Measurements from ENCODE around the gene ZBTB6.

- TF ChIP-seq, protein P1, sequence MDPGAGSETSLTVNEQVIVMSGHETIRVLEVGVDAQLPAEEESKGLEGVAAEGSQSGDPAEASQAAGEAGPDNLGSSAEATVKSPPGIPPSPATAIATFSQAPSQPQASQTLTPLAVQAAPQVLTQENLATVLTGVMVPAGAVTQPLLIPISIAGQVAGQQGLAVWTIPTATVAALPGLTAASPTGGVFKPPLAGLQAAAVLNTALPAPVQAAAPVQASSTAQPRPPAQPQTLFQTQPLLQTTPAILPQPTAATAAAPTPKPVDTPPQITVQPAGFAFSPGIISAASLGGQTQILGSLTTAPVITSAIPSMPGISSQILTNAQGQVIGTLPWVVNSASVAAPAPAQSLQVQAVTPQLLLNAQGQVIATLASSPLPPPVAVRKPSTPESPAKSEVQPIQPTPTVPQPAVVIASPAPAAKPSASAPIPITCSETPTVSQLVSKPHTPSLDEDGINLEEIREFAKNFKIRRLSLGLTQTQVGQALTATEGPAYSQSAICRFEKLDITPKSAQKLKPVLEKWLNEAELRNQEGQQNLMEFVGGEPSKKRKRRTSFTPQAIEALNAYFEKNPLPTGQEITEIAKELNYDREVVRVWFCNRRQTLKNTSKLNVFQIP (CRISPR knock-in tag; IDR thresholded peaks at IDR 0.05; ENCODE audit: borderline replicate concordance, low read depth) = no peak
- TF ChIP-seq ZC3H10 (CRISPR knock-in tag; IDR thresholded peaks at IDR 0.05) = no peak
- TF ChIP-seq CREB5 (CRISPR knock-in tag; IDR thresholded peaks at IDR 0.05; ENCODE audit: low read depth) = no peak
- TF ChIP-seq TCF4 (CRISPR knock-in tag; IDR thresholded peaks at IDR 0.05; ENCODE audit: borderline replicate concordance) = no peak
- no peak for TF ChIP-seq ZFP3 (CRISPR knock-in tag; IDR thresholded peaks at IDR 0.05)
- TF ChIP-seq PATZ1 (CRISPR knock-in tag; IDR thresholded peaks at IDR 0.05; ENCODE audit: borderline replicate concordance) = no peak
These were observed at the start of gene ZBTB6 for GRCh38 chr9:122912964-122913673.

Data from SK-N-SH treated with all-trans-retinoic acid at 6 μM for 48 hours (cell line).